ENCODE results near the gene BRD3OS.

The BRD3OS gene

DNA sequence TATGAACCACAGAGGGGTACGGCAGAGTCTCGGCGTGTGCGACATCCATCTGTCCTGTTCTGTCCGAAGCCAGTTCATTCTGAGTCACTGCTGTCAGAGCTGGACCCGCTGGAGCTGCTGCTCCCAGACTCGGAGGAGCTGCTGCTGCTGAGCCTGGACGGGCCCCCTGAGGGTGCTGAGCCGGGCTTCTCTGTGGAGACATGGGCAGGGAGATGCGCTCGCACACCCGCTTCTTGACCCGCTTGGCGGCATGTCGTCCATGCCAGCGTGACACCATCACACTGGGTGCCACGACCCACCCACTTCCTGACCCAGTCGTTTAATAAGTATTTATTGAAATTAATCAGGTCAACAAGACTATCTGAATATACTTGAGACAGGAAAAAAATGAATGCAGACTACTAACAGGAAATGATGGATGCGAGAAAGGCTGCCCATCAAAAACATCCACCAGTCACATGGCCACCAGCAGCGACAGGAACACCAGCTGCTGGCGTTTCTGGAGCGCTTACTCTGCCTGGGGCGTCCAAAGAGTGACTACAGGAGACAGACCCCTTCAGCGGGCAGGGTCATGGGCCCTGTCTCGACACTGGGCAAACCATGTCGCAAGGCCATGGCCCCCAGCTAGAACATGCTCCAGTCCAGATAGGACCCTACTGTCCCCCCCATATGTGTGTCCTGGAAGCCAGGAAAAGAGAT lies 8.4 kb downstream of the BRD3OS start:
- TF ChIP-seq OSR1 (CRISPR knock-in tag; IDR thresholded peaks at IDR 0.05): no peak
- no peak for TF ChIP-seq ZNF8 (CRISPR knock-in tag; IDR thresholded peaks at IDR 0.05)
- TF ChIP-seq ZFP3 (CRISPR knock-in tag; IDR thresholded peaks at IDR 0.05): no peak
- TF ChIP-seq GLIS3 (CRISPR knock-in tag; IDR thresholded peaks at IDR 0.05): no peak
- no peak for TF ChIP-seq TOX (CRISPR knock-in tag; IDR thresholded peaks at IDR 0.05; ENCODE audit: borderline replicate concordance)
- TF ChIP-seq, protein P1, sequence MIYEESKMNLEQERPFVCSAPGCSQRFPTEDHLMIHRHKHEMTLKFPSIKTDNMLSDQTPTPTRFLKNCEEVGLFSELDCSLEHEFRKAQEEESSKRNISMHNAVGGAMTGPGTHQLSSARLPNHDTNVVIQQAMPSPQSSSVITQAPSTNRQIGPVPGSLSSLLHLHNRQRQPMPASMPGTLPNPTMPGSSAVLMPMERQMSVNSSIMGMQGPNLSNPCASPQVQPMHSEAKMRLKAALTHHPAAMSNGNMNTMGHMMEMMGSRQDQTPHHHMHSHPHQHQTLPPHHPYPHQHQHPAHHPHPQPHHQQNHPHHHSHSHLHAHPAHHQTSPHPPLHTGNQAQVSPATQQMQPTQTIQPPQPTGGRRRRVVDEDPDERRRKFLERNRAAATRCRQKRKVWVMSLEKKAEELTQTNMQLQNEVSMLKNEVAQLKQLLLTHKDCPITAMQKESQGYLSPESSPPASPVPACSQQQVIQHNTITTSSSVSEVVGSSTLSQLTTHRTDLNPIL (CRISPR knock-in tag; IDR thresholded peaks at IDR 0.05; ENCODE audit: low read depth): no peak
- TF ChIP-seq ESRRG (CRISPR knock-in tag; IDR thresholded peaks at IDR 0.05): no peak
- no peak for TF ChIP-seq TSHZ2 (CRISPR knock-in tag; IDR thresholded peaks at IDR 0.05)
- no peak for TF ChIP-seq TCF4 (CRISPR knock-in tag; IDR thresholded peaks at IDR 0.05; ENCODE audit: borderline replicate concordance)
- TF ChIP-seq BACH2 (CRISPR knock-in tag; IDR thresholded peaks at IDR 0.05; ENCODE audit: borderline replicate concordance): no peak
- TF ChIP-seq, protein P2, sequence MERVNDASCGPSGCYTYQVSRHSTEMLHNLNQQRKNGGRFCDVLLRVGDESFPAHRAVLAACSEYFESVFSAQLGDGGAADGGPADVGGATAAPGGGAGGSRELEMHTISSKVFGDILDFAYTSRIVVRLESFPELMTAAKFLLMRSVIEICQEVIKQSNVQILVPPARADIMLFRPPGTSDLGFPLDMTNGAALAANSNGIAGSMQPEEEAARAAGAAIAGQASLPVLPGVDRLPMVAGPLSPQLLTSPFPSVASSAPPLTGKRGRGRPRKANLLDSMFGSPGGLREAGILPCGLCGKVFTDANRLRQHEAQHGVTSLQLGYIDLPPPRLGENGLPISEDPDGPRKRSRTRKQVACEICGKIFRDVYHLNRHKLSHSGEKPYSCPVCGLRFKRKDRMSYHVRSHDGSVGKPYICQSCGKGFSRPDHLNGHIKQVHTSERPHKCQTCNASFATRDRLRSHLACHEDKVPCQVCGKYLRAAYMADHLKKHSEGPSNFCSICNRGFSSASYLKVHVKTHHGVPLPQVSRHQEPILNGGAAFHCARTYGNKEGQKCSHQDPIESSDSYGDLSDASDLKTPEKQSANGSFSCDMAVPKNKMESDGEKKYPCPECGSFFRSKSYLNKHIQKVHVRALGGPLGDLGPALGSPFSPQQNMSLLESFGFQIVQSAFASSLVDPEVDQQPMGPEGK (CRISPR knock-in tag; IDR thresholded peaks at IDR 0.05; ENCODE audit: borderline replicate concordance): no peak
- no peak for TF ChIP-seq ZC3H10 (CRISPR knock-in tag; IDR thresholded peaks at IDR 0.05)
- no peak for TF ChIP-seq PPARA (CRISPR knock-in tag; IDR thresholded peaks at IDR 0.05; ENCODE audit: borderline replicate concordance)
- TF ChIP-seq RARB (CRISPR knock-in tag; IDR thresholded peaks at IDR 0.05): no peak
- no peak for TF ChIP-seq ARNTL (CRISPR knock-in tag; IDR thresholded peaks at IDR 0.05; ENCODE audit: borderline replicate concordance, low read depth)
- TF ChIP-seq, protein P3, sequence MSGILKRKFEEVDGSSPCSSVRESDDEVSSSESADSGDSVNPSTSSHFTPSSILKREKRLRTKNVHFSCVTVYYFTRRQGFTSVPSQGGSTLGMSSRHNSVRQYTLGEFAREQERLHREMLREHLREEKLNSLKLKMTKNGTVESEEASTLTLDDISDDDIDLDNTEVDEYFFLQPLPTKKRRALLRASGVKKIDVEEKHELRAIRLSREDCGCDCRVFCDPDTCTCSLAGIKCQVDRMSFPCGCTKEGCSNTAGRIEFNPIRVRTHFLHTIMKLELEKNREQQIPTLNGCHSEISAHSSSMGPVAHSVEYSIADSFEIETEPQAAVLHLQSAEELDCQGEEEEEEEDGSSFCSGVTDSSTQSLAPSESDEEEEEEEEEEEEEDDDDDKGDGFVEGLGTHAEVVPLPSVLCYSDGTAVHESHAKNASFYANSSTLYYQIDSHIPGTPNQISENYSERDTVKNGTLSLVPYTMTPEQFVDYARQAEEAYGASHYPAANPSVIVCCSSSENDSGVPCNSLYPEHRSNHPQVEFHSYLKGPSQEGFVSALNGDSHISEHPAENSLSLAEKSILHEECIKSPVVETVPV (CRISPR knock-in tag; IDR thresholded peaks at IDR 0.05): no peak
- TF ChIP-seq ZNF70 (CRISPR knock-in tag; IDR thresholded peaks at IDR 0.05): no peak
- no peak for TF ChIP-seq ZFP30 (CRISPR knock-in tag; IDR thresholded peaks at IDR 0.05)
- no peak for ATAC-seq

DNA sequence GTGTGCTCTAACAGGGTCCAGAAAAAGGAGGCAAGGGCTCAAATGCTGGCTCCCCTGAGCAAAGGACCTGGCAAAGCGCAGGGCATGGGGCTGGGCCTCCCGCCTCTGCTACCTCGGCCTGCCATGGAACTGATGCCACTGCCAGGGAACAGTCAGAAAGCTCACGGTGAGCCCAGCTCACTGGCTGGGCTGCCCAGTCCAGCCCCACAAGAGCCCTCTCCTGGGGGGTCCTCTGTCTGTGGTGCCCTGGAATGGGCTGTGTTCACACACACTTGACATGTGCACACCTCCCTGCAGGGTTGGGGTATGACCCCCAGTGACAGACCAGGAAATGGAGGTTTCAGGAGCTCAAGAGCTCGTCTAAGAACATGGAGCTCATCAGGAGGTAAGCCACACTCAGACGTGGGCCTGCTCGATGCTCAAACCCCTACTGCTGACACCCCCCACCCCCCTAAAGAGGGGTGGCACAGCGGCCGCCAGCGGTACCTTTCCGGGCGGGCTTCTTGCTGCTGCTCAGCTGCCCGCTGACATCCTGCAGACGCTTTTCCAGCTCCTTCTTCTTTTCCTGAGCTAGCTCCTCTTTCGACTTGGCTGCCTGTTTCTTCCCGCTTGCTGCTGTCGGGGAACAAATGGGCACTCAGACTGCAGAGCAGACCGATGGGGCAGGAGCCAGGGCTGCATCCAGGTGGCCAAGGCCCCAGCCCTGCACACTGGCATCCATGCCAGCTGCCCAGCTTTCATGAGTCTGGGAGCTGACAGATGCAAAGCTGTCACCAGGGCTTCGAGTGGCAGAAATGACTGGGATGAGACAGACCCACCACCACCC lies 9.1 kb downstream of the BRD3OS start:
- no peak for ATAC-seq
- TF ChIP-seq, protein P1 (CRISPR knock-in tag; IDR thresholded peaks at IDR 0.05; ENCODE audit: low read depth): no peak
- no peak for TF ChIP-seq TOX (CRISPR knock-in tag; IDR thresholded peaks at IDR 0.05; ENCODE audit: borderline replicate concordance)
- no peak for TF ChIP-seq OSR1 (CRISPR knock-in tag; IDR thresholded peaks at IDR 0.05)
- TF ChIP-seq, protein P3 (CRISPR knock-in tag; IDR thresholded peaks at IDR 0.05): no peak

All from SK-N-SH treated with all-trans-retinoic acid at 6 μM for 48 hours (cell line).